Measurements from ENCODE around the gene FADS1. TPM values are rescaled to one million over a fixed set of nuclear protein-coding genes. Genes with fewer than 3 reads are reported as not detected.

Gene FADS1
- total and polyA plus RNA-seq, 2 experiments from 2014 or later: 74.9 to 119 TPM

GRCh38 chr11:61751384-61751783 lies 65.4 kb downstream of the FADS1 start:
- Histone ChIP-seq H3K9me2 (ENCODE audit: insufficient read depth) (no peaks in the 10 kb centered on the region), H4K20me1 (replicated peaks; ENCODE audit: insufficient read depth) (peaks cover 3% of the 10 kb centered on the region; the same call in 1 of the 2 replicates), H3K4me3 (no peak overlapping the region), H3K36me3 (ENCODE audit: insufficient read depth) (no peaks in the 10 kb centered on the region), H3F3A (replicated peaks; ENCODE audit: low read depth) (peaks cover 4% of the 10 kb centered on the region; the same call in 1 of the 2 replicates), H3K4me2 (no peak overlapping the region), H3K4me1 (ENCODE audit: insufficient read depth) (peaks cover 16% of the 10 kb centered on the region), H3K27ac (ENCODE audit: low read depth) (no peak overlapping the region), H3K79me2 (replicated peaks; ENCODE audit: insufficient read depth) (no peaks in the 10 kb centered on the region), H3K27me3 (ENCODE audit: insufficient read depth) (peaks cover 32% of the 10 kb centered on the region), H2AFZ (no peak overlapping the region)
- Mint-ChIP-seq H3K4me3 (peak overlapping the region; percentile 8; the same call in 2 of the 3 replicates), H3K9me3 (no peaks in the 10 kb centered on the region), H3K4me1 (peaks cover 27% of the 10 kb centered on the region), H3K36me3 (ENCODE audit: low read depth) (no peaks in the 10 kb centered on the region; the same call in 2 of the 3 replicates), H3K27ac (no peak overlapping the region), H3K27me3 (ENCODE audit: insufficient read depth, low read depth, poor library complexity) (peaks cover 34% of the 10 kb centered on the region)
- ATAC-seq (no peak), DNase-seq (ENCODE audit: low spot score) (no peak)
- TF ChIP-seq JUNB (IDR thresholded peaks at IDR 0.05; ENCODE audit: unreplicated experiment) (no peak), NANOG (IDR thresholded peaks at IDR 0.05; ENCODE audit: borderline replicate concordance) (no peak), CREB1 (CRISPR knock-in tag; IDR thresholded peaks at IDR 0.05; ENCODE audit: low read depth) (no peak), REST (IDR thresholded peaks at IDR 0.05; ENCODE audit: unreplicated experiment) (no peak), POLR2AphosphoS5 (IDR thresholded peaks at IDR 0.05; ENCODE audit: low read depth) (no peak), ZNF462 (CRISPR knock-in tag; IDR thresholded peaks at IDR 0.05) (no peak), CTCF (conservative IDR thresholded peaks at IDR 0.05; ENCODE audit: low read depth in 2 of 2) (no peak), EZH2phosphoT487 (IDR thresholded peaks at IDR 0.05; ENCODE audit: unreplicated experiment) (no peak), ZNF331 (CRISPR knock-in tag; IDR thresholded peaks at IDR 0.05; ENCODE audit: low read depth) (no peak), ZNF114 (CRISPR knock-in tag; IDR thresholded peaks at IDR 0.05) (no peak), ETS1 (IDR thresholded peaks at IDR 0.05) (no peak), STAT1 (IDR thresholded peaks at IDR 0.05; ENCODE audit: unreplicated experiment) (no peak), EZH2 (IDR thresholded peaks at IDR 0.05; ENCODE audit: low read depth, unreplicated experiment) (no peak)
